IMR-90 (cell line): ENCODE measurements around the gene DNAJC4. TPM values are rescaled to one million over a fixed set of nuclear protein-coding genes. Genes with fewer than 3 reads are reported as not detected.

Source experiments
- ATAC-seq: fragments of 200-7000 bp; cut with Tn5 transposase; 2 replicates; pipeline ENCODE4 v1.9.1; 2020; ENCODE audit warnings: low read depth, mild to moderate bottlenecking, moderate library complexity
- BruUV-seq: library from RNA; stranded (reverse); fragments of 400-500 nt; replicated peaks from 2 replicates; lab custom pipeline; 2021; lab: Mats Ljungman, UMichigan
- CTCF ChIA-PET: fragments of 300-600 bp; formaldehyde crosslinking; extraction: SDS; loops from one replicate; lab custom pipeline; 2021; ENCODE audit warnings: antibody characterized with exemption; lab: Yijun Ruan, JAX
- POLR2A ChIA-PET: fragments of 300-600 bp; sonication (Branson Sonifier 250); formaldehyde crosslinking; loops from one replicate; lab custom pipeline; 2022; ENCODE audit warnings: antibody characterized with exemption; ENCODE audit not compliant: unreplicated experiment; lab: Charles Lee
- DNase-seq: peaks from one replicate; pipeline ENCODE4 v3.0.0; 2013
- H2AFZ ChIP-seq: replicated peaks from 2 replicates; pipeline ENCODE3; 2013; ENCODE audit warnings: low read length, mild to moderate bottlenecking; ENCODE audit not compliant: poor library complexity
- H2AK5ac ChIP-seq: 2 replicates; pipeline ENCODE4 v1.6.1; 2013; ENCODE audit warnings: low read depth, low read length, inconsistent platforms
- H2AK9ac ChIP-seq: replicated peaks from 2 replicates; pipeline ENCODE3; 2013; ENCODE audit warnings: mild to moderate bottlenecking, low read depth, low read length, moderate library complexity; ENCODE audit not compliant: poor library complexity
- H2BK120ac ChIP-seq: 2 replicates; pipeline ENCODE4 v1.6.1; 2013; ENCODE audit warnings: low read depth, low read length, inconsistent platforms
- H2BK15ac ChIP-seq: 3 replicates; pipeline ENCODE4 v1.6.1; 2013; ENCODE audit warnings: low read depth, low read length, inconsistent platforms
- H2BK20ac ChIP-seq: 2 replicates; pipeline ENCODE4 v1.6.1; 2013; ENCODE audit warnings: low read depth, mild to moderate bottlenecking, inconsistent platforms, low read length, moderate library complexity
- H2BK5ac ChIP-seq: 2 replicates; pipeline ENCODE4 v1.6.1; 2013; ENCODE audit warnings: mild to moderate bottlenecking, low read depth, low read length, inconsistent platforms; ENCODE audit not compliant: poor library complexity, severe bottlenecking
- H3K14ac ChIP-seq: replicated peaks from 2 replicates; pipeline ENCODE4 v1.6.1; 2013; ENCODE audit warnings: low read depth, low read length, inconsistent platforms
- H3K18ac ChIP-seq: 2 replicates; pipeline ENCODE4 v1.6.1; 2013; ENCODE audit warnings: low read depth, low read length, control low read depth
- H3K23ac ChIP-seq: 2 replicates; pipeline ENCODE4 v1.6.1; 2013; ENCODE audit warnings: low read depth, low read length, inconsistent platforms
- H3K27ac ChIP-seq: 2 replicates; pipeline ENCODE4 v1.5.1; 2013; ENCODE audit warnings: mild to moderate bottlenecking, control low read depth, low read length; ENCODE audit not compliant: insufficient read depth
- H3K27me3 ChIP-seq: 2 replicates; pipeline ENCODE4 v1.6.1; 2013; ENCODE audit warnings: low read length; ENCODE audit not compliant: control insufficient read depth, insufficient read depth
- H3K36me3 ChIP-seq: 2 replicates; pipeline ENCODE4 v1.6.1; 2013; ENCODE audit warnings: low read length, mixed read lengths; ENCODE audit not compliant: control insufficient read depth, insufficient read depth
- H3K4ac ChIP-seq: 2 replicates; pipeline ENCODE4 v1.6.1; 2013; ENCODE audit warnings: low read depth, low read length, inconsistent platforms
- H3K4me1 ChIP-seq: 2 replicates; pipeline ENCODE4 v1.6.1; 2013; ENCODE audit warnings: low read length, mixed read lengths; ENCODE audit not compliant: control insufficient read depth, insufficient read depth
- H3K4me2 ChIP-seq: 2 replicates; pipeline ENCODE4 v1.6.1; 2013; ENCODE audit warnings: low read depth, mild to moderate bottlenecking, control low read depth, low read length, moderate library complexity
- H3K4me3 ChIP-seq: 2 replicates; pipeline ENCODE4 v1.5.1; 2013; ENCODE audit warnings: low read depth, mild to moderate bottlenecking, control low read depth, low read length, moderate library complexity; ENCODE audit not compliant: insufficient read depth
- H3K56ac ChIP-seq: 2 replicates; pipeline ENCODE4 v1.6.1; 2013; ENCODE audit warnings: low read length, inconsistent platforms; ENCODE audit not compliant: insufficient read depth; ENCODE audit errors: extremely low read depth
- H3K79me1 ChIP-seq, 2 experiments: 2 replicates each; pipeline ENCODE4 v1.6.1; 2013; ENCODE audit warnings: low read length in 2 of 2, inconsistent platforms in 1 of 2, low read depth in 1 of 2
- H3K9ac ChIP-seq: 2 replicates; pipeline ENCODE4 v1.6.1; 2013; ENCODE audit warnings: low read depth, low read length, control low read depth
- H3K9me1 ChIP-seq: 2 replicates; pipeline ENCODE4 v1.6.1; 2013; ENCODE audit warnings: low read length, inconsistent platforms; ENCODE audit not compliant: insufficient read depth
- H3K9me3 ChIP-seq: 2 replicates; pipeline ENCODE4 v1.6.1; 2013; ENCODE audit warnings: low read length; ENCODE audit not compliant: control insufficient read depth, insufficient read depth
- H4K20me1 ChIP-seq: 2 replicates; pipeline ENCODE4 v1.6.1; 2013; ENCODE audit warnings: low read length, inconsistent platforms; ENCODE audit not compliant: insufficient read depth
- H4K5ac ChIP-seq: 2 replicates; pipeline ENCODE4 v1.6.1; 2013; ENCODE audit warnings: mild to moderate bottlenecking, low read depth, low read length, control low read depth
- H4K8ac ChIP-seq, 2 experiments: 2 replicates each; pipeline ENCODE4 v1.6.1; 2013; ENCODE audit warnings: low read depth in 2 of 2, low read length in 2 of 2, control low read depth in 1 of 2, inconsistent platforms in 1 of 2
- H4K91ac ChIP-seq: 2 replicates; pipeline ENCODE4 v1.6.1; 2013; ENCODE audit warnings: low read depth, low read length, inconsistent platforms; ENCODE audit not compliant: insufficient read depth
- BHLHE40 ChIP-seq: fragments of 150-350 bp; IDR thresholded peaks from 2 replicates; pipeline ENCODE4 v1.6.1; 2016; ENCODE audit warnings: mild to moderate bottlenecking, low read depth, low read length
- RAD21 ChIP-seq: IDR thresholded peaks from 2 replicates; pipeline ENCODE4 v1.6.1; 2012; ENCODE audit warnings: low read length, improper control_type of control experiment
- RFX5 ChIP-seq: IDR thresholded peaks from 2 replicates; pipeline ENCODE4 v1.8.0; 2012; ENCODE audit warnings: low read depth, mild to moderate bottlenecking, low read length, moderate library complexity
- WGBS, 2 experiments: methylation state at CpG; one replicate each; pipeline versions ENCODE4 v1.1.5 to v1.1.7; 2013; ENCODE audit warnings: missing lambda C conversion rate in 2 of 2; ENCODE audit not compliant: insufficient read length in 1 of 2; ENCODE audit errors: extremely low coverage in 2 of 2; 5-methylcytosine and 5-hydroxymethylcytosine counted together
- dilution Hi-C: fragments of 300-500 bp; cut with HindIII; formaldehyde crosslinking; loops from one replicate; pipeline ENCODE4 v1.14.3; 2018; ENCODE audit warnings: low sequenced_read_pairs; ENCODE audit not compliant: unreplicated experiment
- in situ Hi-C: fragments of 300-500 bp; cut with MboI; formaldehyde crosslinking; loops from 3 replicates; pipeline ENCODE4 v1.14.3; 2019; ENCODE audit warnings: low sequenced_read_pairs, inconsistent platforms, mixed read lengths
- intact Hi-C: fragments of 100-400 bp; cut with micrococcal nuclease; formaldehyde crosslinking; loops from 2 replicates; pipeline ENCODE4 v1.10.0; 2022
- polyA plus RNA-seq, 3 experiments: library from polyadenylated mRNA; depleted of rRNA; stranded (reverse); fragments of >200 nt; gene quantifications; 2 replicates each; pipeline ENCODE4 v1.2.3, GENCODE V29; 2012; ENCODE audit warnings: low replicate concordance in 1 of 3
- total RNA-seq: library from RNA; depleted of rRNA; stranded (reverse); fragments of >200 nt; gene quantifications from 2 replicates; pipeline ENCODE4 v1.2.3, GENCODE V29; 2012

Gene DNAJC4
- total and polyA plus RNA-seq, 2 of the 4 experiments (the other 2 are of a cell fraction), result 2.2 to 22.8 TPM

DNA sequence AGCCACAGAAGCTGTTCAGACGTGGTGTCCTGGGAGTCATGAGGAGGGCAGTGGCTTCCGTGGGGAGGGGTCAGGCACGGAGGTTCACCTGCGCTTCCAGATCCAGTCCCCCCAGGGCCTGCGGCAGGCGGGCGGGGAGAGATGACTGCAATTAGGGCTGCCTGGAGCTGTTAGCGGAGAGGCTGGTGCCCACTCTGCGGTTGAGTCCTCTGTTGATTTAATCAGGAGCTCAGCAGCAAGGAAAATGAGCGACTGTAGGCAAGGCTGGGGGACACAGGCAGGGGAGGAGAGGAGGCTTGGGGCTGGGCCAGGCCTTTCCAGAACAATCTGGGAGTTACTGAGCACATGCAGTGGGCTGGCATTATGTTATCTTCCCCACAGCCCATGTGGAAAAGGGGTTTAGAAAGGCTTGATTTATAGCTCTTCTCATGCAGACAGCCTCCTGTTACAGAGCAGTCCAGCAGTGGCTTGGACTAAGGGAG, 34.1 kb downstream of the DNAJC4 start:
- Histone ChIP-seq H2AFZ (no peak overlapping the region), H3K9me1 (0 out of 2 replicates have a peak, but pooled peaks cover 5% of the 10 kb centered on the region), H3K18ac (no peak overlapping the region), H3K4ac (no peak overlapping the region), H4K91ac (no peak overlapping the region), H3K23ac (no peak overlapping the region), H3K4me2 (no peak overlapping the region), H3K56ac (no peak overlapping the region), H3K14ac (no peak overlapping the region), H3K79me1 (peaks cover 4 to 35% of the 10 kb centered on the region in 2 experiments; a peak in 2 of 4 replicates), H2BK20ac (no peak overlapping the region), H2AK5ac (no peak overlapping the region), H3K9ac (no peak overlapping the region), H2BK120ac (no peak overlapping the region), H3K36me3 (peaks cover 44% of the 10 kb centered on the region), H2BK5ac (no peak overlapping the region), H3K4me1 (peaks cover 16% of the 10 kb centered on the region), H3K9me3 (no peaks in the 10 kb centered on the region), H2AK9ac (no peak overlapping the region), H3K27me3 (no peaks in the 10 kb centered on the region), H3K27ac (no peak overlapping the region), H4K20me1 (no peaks in the 10 kb centered on the region), H2BK15ac (no peak overlapping the region), H4K8ac (no peak overlapping the region), H4K5ac (no peak overlapping the region), H3K4me3 (no peak overlapping the region)
- POLR2A ChIA-PET, result interaction anchor here (0.5 kb wide), 1 partner anchor 12 kb away, joined by 3 read pairs; no protein-coding TSS in a partner anchor
- in situ Hi-C loops, result no loop called here
- WGBS, 2 experiments, result 92% methylated on average over 8 of the region's 10 CpGs; no CpG with 5 or more reads in 1 of the 2 experiments
- no peak for ATAC-seq
- dilution Hi-C loops, result no loop called here
- intact Hi-C loops, result no loop called here
- no TSS peak for BruUV-seq
- TF ChIP-seq BHLHE40 (no peak), RFX5 (no peak), RAD21 (no peak)
- no peak for DNase-seq
- CTCF ChIA-PET, result no interaction called here
